Testis (tissue), 2 donors: ENCODE measurements around the gene RELCH.

Experiments
- POLR2A ChIP-seq: fragments of 450-650 bp; IDR thresholded peaks from one replicate; pipeline ENCODE4 v1.6.1; 2017; ENCODE audit warnings: antibody characterized with exemption, mild to moderate bottlenecking, moderate library complexity
- TF ChIP-seq, protein P1 (sequence below), 3 experiments: fragments of 450-650 bp in 2 of 3; fragments of 200-600 bp in 1 of 3; sonication (generic) in 1 of 3; IDR thresholded peaks; one replicate each; pipeline ENCODE4 v1.5.1; 2016 to 2019; ENCODE audit warnings: antibody characterized with exemption in 3 of 3, mild to moderate bottlenecking in 2 of 3, moderate library complexity in 1 of 3

- TF ChIP-seq POLR2A = no peak
- TF ChIP-seq, protein P1, sequence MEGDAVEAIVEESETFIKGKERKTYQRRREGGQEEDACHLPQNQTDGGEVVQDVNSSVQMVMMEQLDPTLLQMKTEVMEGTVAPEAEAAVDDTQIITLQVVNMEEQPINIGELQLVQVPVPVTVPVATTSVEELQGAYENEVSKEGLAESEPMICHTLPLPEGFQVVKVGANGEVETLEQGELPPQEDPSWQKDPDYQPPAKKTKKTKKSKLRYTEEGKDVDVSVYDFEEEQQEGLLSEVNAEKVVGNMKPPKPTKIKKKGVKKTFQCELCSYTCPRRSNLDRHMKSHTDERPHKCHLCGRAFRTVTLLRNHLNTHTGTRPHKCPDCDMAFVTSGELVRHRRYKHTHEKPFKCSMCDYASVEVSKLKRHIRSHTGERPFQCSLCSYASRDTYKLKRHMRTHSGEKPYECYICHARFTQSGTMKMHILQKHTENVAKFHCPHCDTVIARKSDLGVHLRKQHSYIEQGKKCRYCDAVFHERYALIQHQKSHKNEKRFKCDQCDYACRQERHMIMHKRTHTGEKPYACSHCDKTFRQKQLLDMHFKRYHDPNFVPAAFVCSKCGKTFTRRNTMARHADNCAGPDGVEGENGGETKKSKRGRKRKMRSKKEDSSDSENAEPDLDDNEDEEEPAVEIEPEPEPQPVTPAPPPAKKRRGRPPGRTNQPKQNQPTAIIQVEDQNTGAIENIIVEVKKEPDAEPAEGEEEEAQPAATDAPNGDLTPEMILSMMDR (IDR thresholded peaks at IDR 0.05) = no peak
These were observed 170.1 kb downstream of the RELCH start for GRCh38 chr18:62357079-62357719.
